WTC11 (cell line): ENCODE data around the gene TTLL4. TPM values are rescaled to one million over a fixed set of nuclear protein-coding genes. Genes with fewer than 3 reads are reported as not detected.

Source experiments
- ATAC-seq: fragments of 200-7000 bp; cut with Tn5 transposase; 2 replicates; pipeline ENCODE4 v1.10.0; 2021; ENCODE audit warnings: mild to moderate bottlenecking, moderate library complexity
- CTCF ChIA-PET: fragments of 300-600 bp; sonication (Branson Sonifier 250); formaldehyde crosslinking; loops from one replicate; lab custom pipeline; 2021; ENCODE audit warnings: antibody characterized with exemption; lab: Charles Lee
- POLR2A ChIA-PET: fragments of 350-600 bp; sonication (Branson Sonifier 250); formaldehyde crosslinking; loops from one replicate; lab custom pipeline; 2021; ENCODE audit warnings: antibody characterized with exemption; lab: Charles Lee
- DNase-seq: peaks from one replicate; pipeline ENCODE4 v3.0.0; 2021; ENCODE audit warnings: low spot score
- H3K27ac Mint-ChIP-seq: 2 replicates; pipeline ENCODE4 v1.8.0; 2021; ENCODE audit warnings: mixed read lengths
- H3K27me3 Mint-ChIP-seq: 2 replicates; pipeline ENCODE4 v1.8.0; 2021; ENCODE audit warnings: low read depth, mild to moderate bottlenecking, moderate library complexity, mixed read lengths
- H3K36me3 Mint-ChIP-seq: 2 replicates; pipeline ENCODE4 v1.8.0; 2021; ENCODE audit warnings: mixed read lengths
- H3K4me1 Mint-ChIP-seq: 2 replicates; pipeline ENCODE4 v1.8.0; 2022; ENCODE audit warnings: mixed read lengths
- H3K4me3 Mint-ChIP-seq: 2 replicates; pipeline ENCODE4 v1.8.0; 2021; ENCODE audit warnings: mild to moderate bottlenecking, moderate library complexity, mixed read lengths
- H3K9me3 Mint-ChIP-seq: 2 replicates; pipeline ENCODE4 v1.8.0; 2021; ENCODE audit warnings: mixed read lengths
- CBFB ChIP-seq: sonication (generic); formaldehyde crosslinking; IDR thresholded peaks from 2 replicates; pipeline ENCODE4 v1.8.1; 2022; ENCODE audit warnings: mild to moderate bottlenecking, low read depth, missing genetic modification reagents
- CREB1 ChIP-seq: sonication (generic); formaldehyde crosslinking; IDR thresholded peaks from 2 replicates; pipeline ENCODE4 v1.8.0; 2023; ENCODE audit warnings: mild to moderate bottlenecking, missing genetic modification reagents
- ELF4 ChIP-seq: sonication (generic); formaldehyde crosslinking; IDR thresholded peaks from 2 replicates; pipeline ENCODE4 v1.8.1; 2022; ENCODE audit warnings: low read depth, mild to moderate bottlenecking, moderate library complexity, missing genetic modification reagents
- ESRRA ChIP-seq: sonication (generic); formaldehyde crosslinking; IDR thresholded peaks from 2 replicates; pipeline ENCODE4 v1.8.1; 2022; ENCODE audit warnings: mild to moderate bottlenecking, missing genetic modification reagents, borderline replicate concordance
- HMGXB4 ChIP-seq: sonication (generic); formaldehyde crosslinking; IDR thresholded peaks from 2 replicates; pipeline ENCODE4 v1.8.1; 2023; ENCODE audit warnings: mild to moderate bottlenecking, moderate library complexity, missing genetic modification reagents
- NFATC4 ChIP-seq: fragments of 250-450 bp; sonication (Bioruptor Pico); IDR thresholded peaks from 2 replicates; pipeline ENCODE4 v1.9.0; 2021; ENCODE audit warnings: mild to moderate bottlenecking
- NFYB ChIP-seq: sonication (generic); formaldehyde crosslinking; conservative IDR thresholded peaks from 2 replicates; pipeline ENCODE4 v1.8.0; 2022; ENCODE audit warnings: low read depth, missing genetic modification reagents
- PREB ChIP-seq: sonication (generic); formaldehyde crosslinking; IDR thresholded peaks from 2 replicates; pipeline ENCODE4 v1.8.1; 2022; ENCODE audit warnings: mild to moderate bottlenecking, missing genetic modification reagents, moderate library complexity, borderline replicate concordance
- SP1 ChIP-seq: sonication (generic); formaldehyde crosslinking; conservative IDR thresholded peaks from 2 replicates; pipeline ENCODE4 v1.8.1; 2022; ENCODE audit warnings: missing genetic modification reagents
- ZBTB21 ChIP-seq: sonication (generic); formaldehyde crosslinking; IDR thresholded peaks from 2 replicates; pipeline ENCODE4 v1.8.1; 2023; ENCODE audit warnings: mild to moderate bottlenecking, missing genetic modification reagents, borderline replicate concordance
- ZNF138 ChIP-seq: sonication (generic); formaldehyde crosslinking; conservative IDR thresholded peaks from 2 replicates; pipeline ENCODE4 v1.8.1; 2022; ENCODE audit warnings: mild to moderate bottlenecking, moderate library complexity, missing genetic modification reagents
- ZNF423 ChIP-seq: fragments of 250-450 bp; sonication (Bioruptor Pico); IDR thresholded peaks from 2 replicates; pipeline ENCODE4 v2.1.2; 2022; ENCODE audit warnings: mild to moderate bottlenecking, moderate library complexity
- total RNA-seq: library from RNA; stranded (reverse); gene quantifications from 3 replicates; pipeline ENCODE4 v1.2.3, GENCODE V29; 2021
- TF ChIP-seq, protein P1 (sequence below): sonication (generic); formaldehyde crosslinking; IDR thresholded peaks from 2 replicates; pipeline ENCODE4 v1.8.1; 2023; ENCODE audit warnings: mild to moderate bottlenecking, missing genetic modification reagents, moderate library complexity
- TF ChIP-seq, protein P2 (sequence below): sonication (generic); formaldehyde crosslinking; IDR thresholded peaks from 2 replicates; pipeline ENCODE4 v1.8.1; 2023; ENCODE audit warnings: mild to moderate bottlenecking, missing genetic modification reagents, borderline replicate concordance
- TF ChIP-seq, protein P3 (sequence below): fragments of 250-450 bp; sonication (Bioruptor Pico); IDR thresholded peaks from 2 replicates; pipeline ENCODE4 v1.9.0; 2021; ENCODE audit warnings: mild to moderate bottlenecking
- TF ChIP-seq, protein P4 (sequence below): sonication (generic); formaldehyde crosslinking; IDR thresholded peaks from 2 replicates; pipeline ENCODE4 v1.8.1; 2022; ENCODE audit warnings: low read depth, missing genetic modification reagents, borderline replicate concordance
- TF ChIP-seq, protein P5 (sequence below): sonication (generic); formaldehyde crosslinking; IDR thresholded peaks from 2 replicates; pipeline ENCODE4 v1.8.0; 2023; ENCODE audit warnings: missing genetic modification reagents, mild to moderate bottlenecking, borderline replicate concordance

Gene TTLL4
- total RNA-seq, 1 experiment from 2014 or later: 87.4 TPM

DNA sequence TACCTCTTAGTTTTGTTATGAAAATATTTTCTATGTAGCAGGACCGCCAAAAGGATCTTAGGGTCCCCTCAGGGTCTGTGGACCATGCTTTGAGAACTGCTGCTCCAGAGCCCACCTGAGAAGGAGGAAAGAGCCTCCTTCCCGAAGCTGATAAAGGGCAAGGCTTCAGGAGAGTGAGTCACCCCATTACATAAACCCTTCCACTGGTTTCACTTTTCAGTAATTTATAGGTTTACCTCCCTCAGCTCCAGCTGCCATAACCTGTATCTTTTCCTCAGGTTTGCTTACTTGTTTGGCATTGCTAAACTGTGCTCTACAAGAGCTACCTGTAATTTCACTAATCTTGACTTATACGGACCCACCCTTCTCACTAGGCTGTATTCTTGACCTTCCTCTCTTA, 6.6 kb downstream of the TTLL4 start:
- no peaks in the 10 kb centered on the region; the same call in 1 of the 2 replicates for H3K27me3 Mint-ChIP-seq
- H3K27ac Mint-ChIP-seq: peak overlapping the region; percentile 62; the same call in 1 of the 2 replicates
- no peak for DNase-seq
- POLR2A ChIA-PET: no interaction called here
- peaks cover 15% of the 10 kb centered on the region for H3K36me3 Mint-ChIP-seq
- no peaks in the 10 kb centered on the region for H3K9me3 Mint-ChIP-seq
- no peak for ATAC-seq
- no peak for TF ChIP-seq NFATC4 (CRISPR knock-in tag)
- TF ChIP-seq CREB1 (CRISPR knock-in tag): no peak
- TF ChIP-seq, protein P1, sequence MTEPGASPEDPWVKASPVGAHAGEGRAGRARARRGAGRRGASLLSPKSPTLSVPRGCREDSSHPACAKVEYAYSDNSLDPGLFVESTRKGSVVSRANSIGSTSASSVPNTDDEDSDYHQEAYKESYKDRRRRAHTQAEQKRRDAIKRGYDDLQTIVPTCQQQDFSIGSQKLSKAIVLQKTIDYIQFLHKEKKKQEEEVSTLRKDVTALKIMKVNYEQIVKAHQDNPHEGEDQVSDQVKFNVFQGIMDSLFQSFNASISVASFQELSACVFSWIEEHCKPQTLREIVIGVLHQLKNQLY (CRISPR knock-in tag): no peak
- TF ChIP-seq ELF4 (CRISPR knock-in tag): no peak
- no peak for TF ChIP-seq PREB (CRISPR knock-in tag)
- no peak for TF ChIP-seq HMGXB4 (CRISPR knock-in tag)
- TF ChIP-seq, protein P2, sequence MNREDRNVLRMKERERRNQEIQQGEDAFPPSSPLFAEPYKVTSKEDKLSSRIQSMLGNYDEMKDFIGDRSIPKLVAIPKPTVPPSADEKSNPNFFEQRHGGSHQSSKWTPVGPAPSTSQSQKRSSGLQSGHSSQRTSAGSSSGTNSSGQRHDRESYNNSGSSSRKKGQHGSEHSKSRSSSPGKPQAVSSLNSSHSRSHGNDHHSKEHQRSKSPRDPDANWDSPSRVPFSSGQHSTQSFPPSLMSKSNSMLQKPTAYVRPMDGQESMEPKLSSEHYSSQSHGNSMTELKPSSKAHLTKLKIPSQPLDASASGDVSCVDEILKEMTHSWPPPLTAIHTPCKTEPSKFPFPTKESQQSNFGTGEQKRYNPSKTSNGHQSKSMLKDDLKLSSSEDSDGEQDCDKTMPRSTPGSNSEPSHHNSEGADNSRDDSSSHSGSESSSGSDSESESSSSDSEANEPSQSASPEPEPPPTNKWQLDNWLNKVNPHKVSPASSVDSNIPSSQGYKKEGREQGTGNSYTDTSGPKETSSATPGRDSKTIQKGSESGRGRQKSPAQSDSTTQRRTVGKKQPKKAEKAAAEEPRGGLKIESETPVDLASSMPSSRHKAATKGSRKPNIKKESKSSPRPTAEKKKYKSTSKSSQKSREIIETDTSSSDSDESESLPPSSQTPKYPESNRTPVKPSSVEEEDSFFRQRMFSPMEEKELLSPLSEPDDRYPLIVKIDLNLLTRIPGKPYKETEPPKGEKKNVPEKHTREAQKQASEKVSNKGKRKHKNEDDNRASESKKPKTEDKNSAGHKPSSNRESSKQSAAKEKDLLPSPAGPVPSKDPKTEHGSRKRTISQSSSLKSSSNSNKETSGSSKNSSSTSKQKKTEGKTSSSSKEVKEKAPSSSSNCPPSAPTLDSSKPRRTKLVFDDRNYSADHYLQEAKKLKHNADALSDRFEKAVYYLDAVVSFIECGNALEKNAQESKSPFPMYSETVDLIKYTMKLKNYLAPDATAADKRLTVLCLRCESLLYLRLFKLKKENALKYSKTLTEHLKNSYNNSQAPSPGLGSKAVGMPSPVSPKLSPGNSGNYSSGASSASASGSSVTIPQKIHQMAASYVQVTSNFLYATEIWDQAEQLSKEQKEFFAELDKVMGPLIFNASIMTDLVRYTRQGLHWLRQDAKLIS (CRISPR knock-in tag): no peak
- TF ChIP-seq ZBTB21 (CRISPR knock-in tag): no peak
- TF ChIP-seq, protein P3, sequence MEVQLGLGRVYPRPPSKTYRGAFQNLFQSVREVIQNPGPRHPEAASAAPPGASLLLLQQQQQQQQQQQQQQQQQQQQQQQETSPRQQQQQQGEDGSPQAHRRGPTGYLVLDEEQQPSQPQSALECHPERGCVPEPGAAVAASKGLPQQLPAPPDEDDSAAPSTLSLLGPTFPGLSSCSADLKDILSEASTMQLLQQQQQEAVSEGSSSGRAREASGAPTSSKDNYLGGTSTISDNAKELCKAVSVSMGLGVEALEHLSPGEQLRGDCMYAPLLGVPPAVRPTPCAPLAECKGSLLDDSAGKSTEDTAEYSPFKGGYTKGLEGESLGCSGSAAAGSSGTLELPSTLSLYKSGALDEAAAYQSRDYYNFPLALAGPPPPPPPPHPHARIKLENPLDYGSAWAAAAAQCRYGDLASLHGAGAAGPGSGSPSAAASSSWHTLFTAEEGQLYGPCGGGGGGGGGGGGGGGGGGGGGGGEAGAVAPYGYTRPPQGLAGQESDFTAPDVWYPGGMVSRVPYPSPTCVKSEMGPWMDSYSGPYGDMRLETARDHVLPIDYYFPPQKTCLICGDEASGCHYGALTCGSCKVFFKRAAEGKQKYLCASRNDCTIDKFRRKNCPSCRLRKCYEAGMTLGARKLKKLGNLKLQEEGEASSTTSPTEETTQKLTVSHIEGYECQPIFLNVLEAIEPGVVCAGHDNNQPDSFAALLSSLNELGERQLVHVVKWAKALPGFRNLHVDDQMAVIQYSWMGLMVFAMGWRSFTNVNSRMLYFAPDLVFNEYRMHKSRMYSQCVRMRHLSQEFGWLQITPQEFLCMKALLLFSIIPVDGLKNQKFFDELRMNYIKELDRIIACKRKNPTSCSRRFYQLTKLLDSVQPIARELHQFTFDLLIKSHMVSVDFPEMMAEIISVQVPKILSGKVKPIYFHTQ (CRISPR knock-in tag): no peak
- no peak for TF ChIP-seq CBFB (CRISPR knock-in tag)
- TF ChIP-seq ESRRA (CRISPR knock-in tag): no peak
- H3K4me3 Mint-ChIP-seq: no peak overlapping the region
- H3K4me1 Mint-ChIP-seq: peaks cover 36% of the 10 kb centered on the region
- CTCF ChIA-PET: interaction anchor here (1.0 kb wide), 1 partner anchor 263 kb away, joined by 3 read pairs; no protein-coding TSS in a partner anchor

GRCh38 chr2:218718058-218718457, 7.4 kb downstream of the TTLL4 start:
- ATAC-seq (no peak), DNase-seq (no peak)
- H3K27me3 Mint-ChIP-seq: no peaks in the 10 kb centered on the region; the same call in 1 of the 2 replicates
- peaks cover 44% of the 10 kb centered on the region for H3K4me1 Mint-ChIP-seq
- no peaks in the 10 kb centered on the region for H3K9me3 Mint-ChIP-seq
- no peak overlapping the region for H3K27ac Mint-ChIP-seq
- POLR2A ChIA-PET: no interaction called here
- CTCF ChIA-PET: interaction anchor here (0.8 to 1.0 kb wide), 2 partner anchors 129 to 262 kb away, joined by 3 read pairs; no protein-coding TSS in a partner anchor
- peaks cover 15% of the 10 kb centered on the region for H3K36me3 Mint-ChIP-seq
- no peak overlapping the region for H3K4me3 Mint-ChIP-seq
- TF ChIP-seq NFYB (CRISPR knock-in tag) (no peak), NFATC4 (CRISPR knock-in tag) (no peak), ZNF138 (CRISPR knock-in tag) (no peak), SP1 (no peak), ZNF423 (CRISPR knock-in tag) (no peak)
- TF ChIP-seq, protein P4, sequence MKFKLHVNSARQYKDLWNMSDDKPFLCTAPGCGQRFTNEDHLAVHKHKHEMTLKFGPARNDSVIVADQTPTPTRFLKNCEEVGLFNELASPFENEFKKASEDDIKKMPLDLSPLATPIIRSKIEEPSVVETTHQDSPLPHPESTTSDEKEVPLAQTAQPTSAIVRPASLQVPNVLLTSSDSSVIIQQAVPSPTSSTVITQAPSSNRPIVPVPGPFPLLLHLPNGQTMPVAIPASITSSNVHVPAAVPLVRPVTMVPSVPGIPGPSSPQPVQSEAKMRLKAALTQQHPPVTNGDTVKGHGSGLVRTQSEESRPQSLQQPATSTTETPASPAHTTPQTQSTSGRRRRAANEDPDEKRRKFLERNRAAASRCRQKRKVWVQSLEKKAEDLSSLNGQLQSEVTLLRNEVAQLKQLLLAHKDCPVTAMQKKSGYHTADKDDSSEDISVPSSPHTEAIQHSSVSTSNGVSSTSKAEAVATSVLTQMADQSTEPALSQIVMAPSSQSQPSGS (CRISPR knock-in tag): no peak
- TF ChIP-seq, protein P5, sequence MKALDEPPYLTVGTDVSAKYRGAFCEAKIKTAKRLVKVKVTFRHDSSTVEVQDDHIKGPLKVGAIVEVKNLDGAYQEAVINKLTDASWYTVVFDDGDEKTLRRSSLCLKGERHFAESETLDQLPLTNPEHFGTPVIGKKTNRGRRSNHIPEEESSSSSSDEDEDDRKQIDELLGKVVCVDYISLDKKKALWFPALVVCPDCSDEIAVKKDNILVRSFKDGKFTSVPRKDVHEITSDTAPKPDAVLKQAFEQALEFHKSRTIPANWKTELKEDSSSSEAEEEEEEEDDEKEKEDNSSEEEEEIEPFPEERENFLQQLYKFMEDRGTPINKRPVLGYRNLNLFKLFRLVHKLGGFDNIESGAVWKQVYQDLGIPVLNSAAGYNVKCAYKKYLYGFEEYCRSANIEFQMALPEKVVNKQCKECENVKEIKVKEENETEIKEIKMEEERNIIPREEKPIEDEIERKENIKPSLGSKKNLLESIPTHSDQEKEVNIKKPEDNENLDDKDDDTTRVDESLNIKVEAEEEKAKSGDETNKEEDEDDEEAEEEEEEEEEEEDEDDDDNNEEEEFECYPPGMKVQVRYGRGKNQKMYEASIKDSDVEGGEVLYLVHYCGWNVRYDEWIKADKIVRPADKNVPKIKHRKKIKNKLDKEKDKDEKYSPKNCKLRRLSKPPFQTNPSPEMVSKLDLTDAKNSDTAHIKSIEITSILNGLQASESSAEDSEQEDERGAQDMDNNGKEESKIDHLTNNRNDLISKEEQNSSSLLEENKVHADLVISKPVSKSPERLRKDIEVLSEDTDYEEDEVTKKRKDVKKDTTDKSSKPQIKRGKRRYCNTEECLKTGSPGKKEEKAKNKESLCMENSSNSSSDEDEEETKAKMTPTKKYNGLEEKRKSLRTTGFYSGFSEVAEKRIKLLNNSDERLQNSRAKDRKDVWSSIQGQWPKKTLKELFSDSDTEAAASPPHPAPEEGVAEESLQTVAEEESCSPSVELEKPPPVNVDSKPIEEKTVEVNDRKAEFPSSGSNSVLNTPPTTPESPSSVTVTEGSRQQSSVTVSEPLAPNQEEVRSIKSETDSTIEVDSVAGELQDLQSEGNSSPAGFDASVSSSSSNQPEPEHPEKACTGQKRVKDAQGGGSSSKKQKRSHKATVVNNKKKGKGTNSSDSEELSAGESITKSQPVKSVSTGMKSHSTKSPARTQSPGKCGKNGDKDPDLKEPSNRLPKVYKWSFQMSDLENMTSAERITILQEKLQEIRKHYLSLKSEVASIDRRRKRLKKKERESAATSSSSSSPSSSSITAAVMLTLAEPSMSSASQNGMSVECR (CRISPR knock-in tag): no peak
